IPS-20b (cell line): ENCODE measurements around the gene IFT122.

Experiments
- H3K27ac ChIP-seq: one replicate; pipeline ENCODE4 v1.5.1; 2013; ENCODE audit warnings: low read length
- H3K27me3 ChIP-seq: 2 replicates; pipeline ENCODE4 v1.6.1; 2013; ENCODE audit warnings: mild to moderate bottlenecking, low read length, inconsistent platforms; ENCODE audit not compliant: insufficient read depth
- H3K36me3 ChIP-seq: 2 replicates; pipeline ENCODE4 v1.6.1; 2013; ENCODE audit warnings: low read depth, mild to moderate bottlenecking, inconsistent platforms, low read length, moderate library complexity; ENCODE audit not compliant: insufficient read depth
- H3K4me1 ChIP-seq: 2 replicates; pipeline ENCODE4 v1.6.1; 2013; ENCODE audit warnings: mild to moderate bottlenecking, control low read depth, inconsistent platforms, low read length, moderate library complexity; ENCODE audit not compliant: insufficient read depth
- H3K4me3 ChIP-seq: 2 replicates; pipeline ENCODE4 v1.5.1; 2013; ENCODE audit warnings: mild to moderate bottlenecking, low read length, inconsistent platforms
- H3K9ac ChIP-seq: 2 replicates; pipeline ENCODE4 v1.6.1; 2013; ENCODE audit warnings: low read depth, mild to moderate bottlenecking, inconsistent platforms, low read length, moderate library complexity
- H3K9me3 ChIP-seq: 2 replicates; pipeline ENCODE4 v1.6.1; 2013; ENCODE audit warnings: mild to moderate bottlenecking, low read depth, low read length, inconsistent platforms; ENCODE audit not compliant: insufficient read depth

Gene IFT122

DNA sequence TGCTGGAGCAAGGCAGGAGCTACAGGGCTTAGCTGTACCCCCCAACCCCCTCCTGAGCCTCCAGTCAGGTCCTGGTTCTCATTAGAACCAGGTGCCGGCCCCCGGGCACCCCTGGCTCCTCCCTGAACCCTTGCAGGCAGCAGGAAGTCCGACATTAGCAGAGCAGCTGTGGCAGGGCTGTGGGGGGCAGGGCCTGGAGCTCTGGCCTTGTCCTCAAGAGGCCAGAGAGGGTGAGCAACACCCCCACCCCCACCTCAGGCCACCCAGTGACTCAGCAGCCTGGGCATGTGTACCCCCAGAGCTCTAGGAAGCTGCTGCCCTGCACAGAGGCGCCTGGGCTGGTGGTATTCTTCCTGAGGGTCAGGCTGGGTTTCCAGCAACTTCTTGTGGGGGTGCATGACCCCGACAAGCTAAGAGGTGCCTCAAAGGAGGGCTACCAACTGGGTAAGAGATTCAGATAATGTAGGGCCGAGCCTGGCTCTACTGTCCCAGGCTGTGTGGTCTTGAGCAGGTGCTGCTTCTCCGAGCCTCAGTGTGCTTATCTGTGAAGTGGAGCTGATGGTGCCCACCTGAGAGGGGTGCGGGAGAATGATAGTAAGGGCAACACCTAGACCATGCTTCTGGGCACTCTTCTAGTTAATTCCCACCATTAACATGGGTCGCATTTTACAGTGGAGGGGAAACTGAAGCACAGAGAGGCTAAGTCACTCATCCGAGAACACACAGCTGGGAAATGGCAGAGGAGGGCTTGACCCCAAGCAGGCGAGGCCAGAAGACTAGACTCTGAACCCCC, 118.9 kb downstream of the IFT122 start:
- Histone ChIP-seq H3K9ac (no peak overlapping the region), H3K9me3 (no peaks in the 10 kb centered on the region), H3K4me1 (peaks cover 13% of the 10 kb centered on the region), H3K27ac (no peak overlapping the region), H3K36me3 (peaks cover 7% of the 10 kb centered on the region; the same call in 1 of the 2 replicates), H3K27me3 (no peaks in the 10 kb centered on the region), H3K4me3 (no peak overlapping the region)

DNA sequence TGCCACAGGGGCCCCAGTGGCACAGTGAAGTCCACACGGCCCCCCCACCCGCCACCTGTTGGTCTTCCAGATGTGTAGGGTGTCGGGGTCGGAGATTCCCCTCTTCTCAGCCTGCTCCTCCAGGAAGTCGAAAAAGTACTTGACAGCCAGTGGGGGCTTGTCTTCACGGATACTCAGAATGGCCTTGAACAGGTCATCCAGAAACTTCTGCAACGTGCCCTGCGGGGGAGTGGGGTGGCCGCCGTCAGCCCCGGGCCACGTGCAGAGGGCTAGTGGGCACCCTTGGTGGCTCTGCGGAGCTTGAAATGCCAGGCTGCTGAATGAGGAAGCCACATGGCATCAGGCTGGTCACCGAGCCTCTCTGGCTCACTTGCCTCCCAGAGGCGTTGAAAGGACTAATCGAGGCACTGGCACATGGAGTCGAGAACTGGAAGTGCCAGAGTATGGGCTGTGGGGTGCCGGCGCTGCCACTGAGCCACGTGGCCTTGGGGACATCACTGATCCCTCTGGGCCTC, 119.6 kb downstream of the IFT122 start:
- H3K36me3 ChIP-seq: peaks cover 7% of the 10 kb centered on the region; the same call in 1 of the 2 replicates

GRCh38 chr3:129560269-129560787, 120.3 kb downstream of the IFT122 start:
- Histone ChIP-seq H3K4me3 (no peak overlapping the region), H3K9ac (no peak overlapping the region), H3K9me3 (no peaks in the 10 kb centered on the region), H3K36me3 (peaks cover 7% of the 10 kb centered on the region; the same call in 1 of the 2 replicates), H3K27me3 (no peaks in the 10 kb centered on the region), H3K27ac (no peak overlapping the region), H3K4me1 (peaks cover 13% of the 10 kb centered on the region)

More for the DNA sequence above, 119.6 kb downstream of the IFT122 start:
- no peak overlapping the region for H3K9ac ChIP-seq
- H3K27ac ChIP-seq: no peak overlapping the region
- peaks cover 13% of the 10 kb centered on the region for H3K4me1 ChIP-seq
- H3K27me3 ChIP-seq: no peaks in the 10 kb centered on the region
- H3K9me3 ChIP-seq: no peaks in the 10 kb centered on the region
- H3K4me3 ChIP-seq: no peak overlapping the region

- Histone ChIP-seq H3K4me3 (no peak overlapping the region), H3K27ac (no peak overlapping the region), H3K27me3 (no peaks in the 10 kb centered on the region), H3K9ac (no peak overlapping the region), H3K36me3 (peaks cover 7% of the 10 kb centered on the region; the same call in 1 of the 2 replicates), H3K9me3 (no peaks in the 10 kb centered on the region), H3K4me1 (peaks cover 13% of the 10 kb centered on the region)
These were observed 121.0 kb downstream of the IFT122 start for GRCh38 chr3:129560911-129561594.

DNA sequence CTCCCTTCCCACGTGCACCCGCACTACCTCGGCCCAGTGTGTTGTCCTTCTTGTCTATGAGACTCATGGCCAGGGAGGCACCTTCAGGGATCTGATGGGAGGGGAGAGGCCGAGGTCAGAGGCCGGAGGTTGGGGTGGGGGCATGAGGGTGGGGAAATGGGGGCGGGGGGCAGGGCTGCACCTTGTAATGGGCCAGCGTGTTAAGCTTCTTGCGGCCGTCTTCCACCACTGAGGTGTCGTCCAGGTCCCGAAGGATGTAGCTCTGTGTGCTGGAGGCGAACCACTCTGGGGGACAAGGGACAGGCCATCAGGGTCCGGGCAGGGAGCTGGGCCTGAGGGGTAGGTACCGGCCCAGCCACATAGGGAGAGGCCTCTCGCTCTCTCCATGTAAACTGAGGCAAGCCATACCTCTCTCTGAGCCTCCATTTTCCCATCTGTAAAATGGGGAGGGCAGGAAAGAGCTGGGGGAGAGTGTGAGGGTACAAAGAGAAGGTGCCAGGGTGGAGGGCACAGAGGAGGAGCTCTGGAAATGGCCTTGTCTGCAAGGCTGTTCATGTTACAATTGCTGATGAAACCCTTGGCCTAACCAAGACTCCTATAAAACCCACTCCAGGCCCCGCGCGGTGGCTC, 121.7 kb downstream of the IFT122 start:
- Histone ChIP-seq H3K27ac (no peak overlapping the region), H3K27me3 (no peaks in the 10 kb centered on the region), H3K4me3 (no peak overlapping the region), H3K36me3 (peaks cover 7% of the 10 kb centered on the region; the same call in 1 of the 2 replicates), H3K9ac (no peak overlapping the region), H3K9me3 (no peaks in the 10 kb centered on the region), H3K4me1 (peaks cover 11% of the 10 kb centered on the region)

DNA sequence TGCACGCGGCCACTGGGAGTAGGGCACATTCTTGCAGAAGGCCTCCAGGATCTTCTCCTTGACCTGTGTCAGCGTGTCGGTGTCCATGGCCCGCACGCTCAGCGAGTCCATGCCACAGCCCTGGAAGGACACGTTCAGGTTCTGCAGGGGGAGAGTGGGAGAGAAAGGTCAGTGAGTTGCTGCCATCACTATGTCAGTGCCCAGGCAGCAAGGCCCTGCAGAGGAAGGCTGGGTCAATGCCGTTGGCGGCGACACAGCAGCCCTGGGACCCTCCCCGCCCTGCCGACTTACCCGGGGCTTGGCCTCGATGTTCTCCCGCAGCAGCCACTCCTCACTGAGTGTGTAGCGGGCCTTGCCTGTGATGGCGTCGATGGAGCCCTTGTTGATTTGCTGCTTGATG, 122.8 kb downstream of the IFT122 start:
- peaks cover 7% of the 10 kb centered on the region; the same call in 1 of the 2 replicates for H3K36me3 ChIP-seq
- H3K4me3 ChIP-seq: no peak overlapping the region
- H3K4me1 ChIP-seq: peaks cover 4% of the 10 kb centered on the region
- no peak overlapping the region for H3K9ac ChIP-seq
- H3K9me3 ChIP-seq: no peaks in the 10 kb centered on the region
- H3K27ac ChIP-seq: no peak overlapping the region
- H3K27me3 ChIP-seq: no peaks in the 10 kb centered on the region

DNA sequence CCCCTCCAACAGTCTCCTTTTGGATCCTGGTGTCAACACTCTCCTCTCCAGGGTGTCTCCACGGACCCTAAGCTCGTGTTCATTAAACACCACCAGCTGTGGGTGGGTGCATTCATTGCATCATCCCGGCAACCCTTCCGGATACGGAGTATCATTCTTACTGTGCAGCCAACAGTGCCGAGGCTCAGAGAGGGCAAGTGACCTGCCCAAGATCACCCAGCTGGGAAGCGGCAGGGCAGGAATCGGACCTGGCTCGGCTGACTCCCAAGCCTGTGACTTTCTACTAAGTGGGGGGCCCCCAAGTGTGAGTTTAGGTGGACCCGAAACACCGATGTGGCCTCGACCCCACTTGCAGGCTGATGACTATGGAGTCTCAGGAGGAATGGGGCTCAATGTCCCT, 123.3 kb downstream of the IFT122 start:
- H3K9ac ChIP-seq: no peak overlapping the region
- peaks cover 4% of the 10 kb centered on the region for H3K4me1 ChIP-seq
- H3K36me3 ChIP-seq: peaks cover 7% of the 10 kb centered on the region; the same call in 1 of the 2 replicates

DNA sequence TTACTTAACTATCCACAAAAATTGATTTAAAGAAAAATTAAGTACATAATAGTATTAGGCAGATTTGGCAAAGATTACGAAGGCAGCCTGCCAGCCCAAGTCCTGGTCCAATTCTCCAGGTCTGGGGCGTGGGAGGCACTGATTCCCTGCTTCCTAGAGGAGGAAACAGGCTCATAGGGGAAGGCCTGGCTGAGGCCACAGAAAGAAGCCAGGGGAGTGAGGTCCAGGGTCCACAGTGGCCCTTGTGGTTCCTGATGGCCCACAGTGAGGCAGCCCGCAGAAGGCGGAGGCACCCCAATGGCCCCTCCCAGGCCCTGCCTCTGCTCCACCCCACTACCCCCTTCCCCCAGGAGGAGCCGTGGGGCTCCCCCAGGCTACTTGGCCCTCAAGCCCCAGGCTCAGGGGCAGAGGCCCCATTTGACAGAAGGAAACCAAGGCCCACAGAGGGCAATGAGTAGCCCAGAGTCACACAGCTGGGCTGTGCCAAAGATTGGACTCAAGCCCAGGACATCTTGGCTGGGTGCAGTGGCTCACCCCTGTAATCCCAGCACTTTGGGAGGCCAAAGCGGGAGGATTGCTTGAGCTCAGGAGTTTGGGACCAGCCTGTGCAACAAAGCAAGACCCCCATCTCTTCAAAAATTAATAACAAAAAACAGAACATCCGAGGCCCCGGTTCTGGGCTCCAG, 124.0 kb downstream of the IFT122 start:
- H3K27me3 ChIP-seq: no peaks in the 10 kb centered on the region
- no peak overlapping the region for H3K4me3 ChIP-seq
- no peaks in the 10 kb centered on the region for H3K9me3 ChIP-seq
- peaks cover 4% of the 10 kb centered on the region for H3K4me1 ChIP-seq
- peaks cover 7% of the 10 kb centered on the region; the same call in 1 of the 2 replicates for H3K36me3 ChIP-seq
- H3K9ac ChIP-seq: no peak overlapping the region
- H3K27ac ChIP-seq: no peak overlapping the region

More for the DNA sequence above, 123.3 kb downstream of the IFT122 start:
- Histone ChIP-seq H3K27ac (no peak overlapping the region), H3K4me3 (no peak overlapping the region), H3K27me3 (no peaks in the 10 kb centered on the region), H3K9me3 (no peaks in the 10 kb centered on the region)

DNA sequence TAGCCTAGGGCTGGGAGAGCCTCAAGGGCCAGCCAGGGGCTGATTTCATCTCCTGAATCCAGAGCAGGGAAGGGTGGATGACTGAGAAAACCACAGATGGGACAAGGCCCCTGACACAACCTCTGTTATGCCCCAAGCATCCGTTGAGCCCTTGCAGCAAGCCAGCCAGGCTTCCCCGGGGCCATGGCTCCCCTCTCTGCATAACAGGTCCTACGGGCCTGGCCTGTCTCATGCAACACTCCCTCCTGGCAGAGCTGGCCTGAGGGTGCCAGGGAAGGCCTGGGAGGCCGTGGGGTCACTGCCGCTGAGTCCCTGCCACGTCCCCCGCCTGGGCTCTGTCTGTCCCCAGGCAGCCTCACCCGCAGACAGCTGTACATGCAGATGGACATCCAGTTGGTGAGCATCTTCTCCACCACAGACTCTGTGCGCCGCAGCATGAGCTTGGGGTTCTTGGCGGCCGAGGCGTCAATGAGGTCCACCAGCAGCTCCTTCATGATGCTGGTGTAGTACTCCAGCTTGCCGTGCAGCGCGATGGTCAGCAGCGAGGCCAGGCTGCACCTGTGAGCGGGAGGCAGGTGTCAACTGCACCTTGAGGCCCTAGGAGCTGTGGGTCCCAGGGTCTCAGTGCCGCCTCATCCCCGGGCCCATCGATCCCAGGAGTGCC, 125.1 kb downstream of the IFT122 start:
- Histone ChIP-seq H3K36me3 (peaks cover 7% of the 10 kb centered on the region; the same call in 1 of the 2 replicates), H3K4me3 (no peak overlapping the region), H3K27ac (no peak overlapping the region), H3K27me3 (no peaks in the 10 kb centered on the region), H3K9me3 (no peaks in the 10 kb centered on the region), H3K4me1 (peaks cover 4% of the 10 kb centered on the region), H3K9ac (no peak overlapping the region)

GRCh38 chr3:129565902-129566301, 125.9 kb downstream of the IFT122 start:
- Histone ChIP-seq H3K9me3 (no peaks in the 10 kb centered on the region), H3K4me1 (no peaks in the 10 kb centered on the region), H3K9ac (no peak overlapping the region), H3K27me3 (no peaks in the 10 kb centered on the region), H3K27ac (no peak overlapping the region), H3K36me3 (peaks cover 7% of the 10 kb centered on the region; the same call in 1 of the 2 replicates), H3K4me3 (no peak overlapping the region)
